Measurements from ENCODE around the gene CDO1.
A peak's percentile ranks its signal among the peaks of the same experiment; 100 is the strongest.

Gene CDO1

GRCh38 chr5:115818821-115819220 lies 2.4 kb upstream of the CDO1 start:
- TF ChIP-seq POU6F1 (CRISPR knock-in tag; IDR thresholded peaks at IDR 0.05; ENCODE audit: borderline replicate concordance, low read depth) = no peak
- no peak for TF ChIP-seq ESRRG (CRISPR knock-in tag; IDR thresholded peaks at IDR 0.05)
- no peak for TF ChIP-seq ZNF565 (CRISPR knock-in tag; conservative IDR thresholded peaks at IDR 0.05; ENCODE audit: low read depth)
- TF ChIP-seq GLIS3 (CRISPR knock-in tag; IDR thresholded peaks at IDR 0.05) = no peak
- TF ChIP-seq CSRNP3 (CRISPR knock-in tag; IDR thresholded peaks at IDR 0.05) = no peak
- no peak for TF ChIP-seq CSDC2 (CRISPR knock-in tag; IDR thresholded peaks at IDR 0.05)
- TF ChIP-seq ZC3H10 (CRISPR knock-in tag; IDR thresholded peaks at IDR 0.05) = no peak
- TF ChIP-seq OSR1 (CRISPR knock-in tag; IDR thresholded peaks at IDR 0.05) = no peak
- TF ChIP-seq SNAI2 (CRISPR knock-in tag; IDR thresholded peaks at IDR 0.05) = no peak
- TF ChIP-seq TCF4 (CRISPR knock-in tag; IDR thresholded peaks at IDR 0.05; ENCODE audit: borderline replicate concordance) = no peak
- TF ChIP-seq TOX (CRISPR knock-in tag; IDR thresholded peaks at IDR 0.05; ENCODE audit: borderline replicate concordance) = no peak
- ATAC-seq = no peak

GRCh38 chr5:115817386-115817785 lies 927 bp upstream of the CDO1 start:
- TF ChIP-seq POU6F1 (CRISPR knock-in tag; IDR thresholded peaks at IDR 0.05; ENCODE audit: borderline replicate concordance, low read depth) = no peak
- no peak for TF ChIP-seq SNAI2 (CRISPR knock-in tag; IDR thresholded peaks at IDR 0.05)
- TF ChIP-seq ZC3H10 (CRISPR knock-in tag; IDR thresholded peaks at IDR 0.05) = no peak
- TF ChIP-seq ZNF8 (CRISPR knock-in tag; IDR thresholded peaks at IDR 0.05) = no peak
- no peak for TF ChIP-seq ZFP3 (CRISPR knock-in tag; IDR thresholded peaks at IDR 0.05)
- no peak for TF ChIP-seq RARB (CRISPR knock-in tag; IDR thresholded peaks at IDR 0.05)
- no peak for TF ChIP-seq ESRRG (CRISPR knock-in tag; IDR thresholded peaks at IDR 0.05)
- TF ChIP-seq PATZ1 (CRISPR knock-in tag; IDR thresholded peaks at IDR 0.05; ENCODE audit: borderline replicate concordance) = no peak
- no peak for TF ChIP-seq OSR1 (CRISPR knock-in tag; IDR thresholded peaks at IDR 0.05)
- TF ChIP-seq GLIS3 (CRISPR knock-in tag; IDR thresholded peaks at IDR 0.05) = no peak
- TF ChIP-seq PPARA (CRISPR knock-in tag; IDR thresholded peaks at IDR 0.05; ENCODE audit: borderline replicate concordance) = no peak
- TF ChIP-seq ISL1 (CRISPR knock-in tag; IDR thresholded peaks at IDR 0.05) = no peak
- TF ChIP-seq ZNF565 (CRISPR knock-in tag; conservative IDR thresholded peaks at IDR 0.05; ENCODE audit: low read depth) = no peak
- TF ChIP-seq ARNTL (CRISPR knock-in tag; IDR thresholded peaks at IDR 0.05; ENCODE audit: borderline replicate concordance, low read depth) = no peak
- no peak for TF ChIP-seq ZFP30 (CRISPR knock-in tag; IDR thresholded peaks at IDR 0.05)
- ATAC-seq = no peak

- no peak for TF ChIP-seq ZNF565 (CRISPR knock-in tag; conservative IDR thresholded peaks at IDR 0.05; ENCODE audit: low read depth)
- no peak for TF ChIP-seq OSR1 (CRISPR knock-in tag; IDR thresholded peaks at IDR 0.05)
- TF ChIP-seq PPARA (CRISPR knock-in tag; IDR thresholded peaks at IDR 0.05; ENCODE audit: borderline replicate concordance) = no peak
- TF ChIP-seq SNAI2 (CRISPR knock-in tag; IDR thresholded peaks at IDR 0.05) = no peak
- ATAC-seq = peak; percentile 46
Measured at GRCh38 chr5:115815693-115816225, 700 bp downstream of the CDO1 start.

GRCh38 chr5:115815006-115815692 lies 1.3 kb downstream of the CDO1 start:
- ATAC-seq = no peak
- TF ChIP-seq ARNTL (CRISPR knock-in tag; IDR thresholded peaks at IDR 0.05; ENCODE audit: borderline replicate concordance, low read depth) = no peak
- no peak for TF ChIP-seq ZFP3 (CRISPR knock-in tag; IDR thresholded peaks at IDR 0.05)
- TF ChIP-seq PPARA (CRISPR knock-in tag; IDR thresholded peaks at IDR 0.05; ENCODE audit: borderline replicate concordance) = no peak
- TF ChIP-seq GLIS3 (CRISPR knock-in tag; IDR thresholded peaks at IDR 0.05) = no peak
- no peak for TF ChIP-seq POU6F1 (CRISPR knock-in tag; IDR thresholded peaks at IDR 0.05; ENCODE audit: borderline replicate concordance, low read depth)
- no peak for TF ChIP-seq CSDC2 (CRISPR knock-in tag; IDR thresholded peaks at IDR 0.05)
- no peak for TF ChIP-seq TCF4 (CRISPR knock-in tag; IDR thresholded peaks at IDR 0.05; ENCODE audit: borderline replicate concordance)
- TF ChIP-seq PATZ1 (CRISPR knock-in tag; IDR thresholded peaks at IDR 0.05; ENCODE audit: borderline replicate concordance) = no peak
- TF ChIP-seq BACH2 (CRISPR knock-in tag; IDR thresholded peaks at IDR 0.05; ENCODE audit: borderline replicate concordance) = no peak
- TF ChIP-seq ZNF70 (CRISPR knock-in tag; IDR thresholded peaks at IDR 0.05) = no peak
- TF ChIP-seq ZNF8 (CRISPR knock-in tag; IDR thresholded peaks at IDR 0.05) = no peak
- TF ChIP-seq ISL1 (CRISPR knock-in tag; IDR thresholded peaks at IDR 0.05) = no peak
- no peak for TF ChIP-seq ZC3H10 (CRISPR knock-in tag; IDR thresholded peaks at IDR 0.05)

Data from SK-N-SH treated with all-trans-retinoic acid at 6 μM for 48 hours (cell line).